Measurements from ENCODE around the gene DOK7.

The DOK7 gene

GRCh38 chr4:3475713-3476260 is 12.7 kb downstream of the DOK7 start:
- no peak for DNase-seq (ENCODE audit: low spot score)

GRCh38 chr4:3476341-3476747 is 13.2 kb downstream of the DOK7 start:
- no peak for DNase-seq (ENCODE audit: low spot score)

DNA sequence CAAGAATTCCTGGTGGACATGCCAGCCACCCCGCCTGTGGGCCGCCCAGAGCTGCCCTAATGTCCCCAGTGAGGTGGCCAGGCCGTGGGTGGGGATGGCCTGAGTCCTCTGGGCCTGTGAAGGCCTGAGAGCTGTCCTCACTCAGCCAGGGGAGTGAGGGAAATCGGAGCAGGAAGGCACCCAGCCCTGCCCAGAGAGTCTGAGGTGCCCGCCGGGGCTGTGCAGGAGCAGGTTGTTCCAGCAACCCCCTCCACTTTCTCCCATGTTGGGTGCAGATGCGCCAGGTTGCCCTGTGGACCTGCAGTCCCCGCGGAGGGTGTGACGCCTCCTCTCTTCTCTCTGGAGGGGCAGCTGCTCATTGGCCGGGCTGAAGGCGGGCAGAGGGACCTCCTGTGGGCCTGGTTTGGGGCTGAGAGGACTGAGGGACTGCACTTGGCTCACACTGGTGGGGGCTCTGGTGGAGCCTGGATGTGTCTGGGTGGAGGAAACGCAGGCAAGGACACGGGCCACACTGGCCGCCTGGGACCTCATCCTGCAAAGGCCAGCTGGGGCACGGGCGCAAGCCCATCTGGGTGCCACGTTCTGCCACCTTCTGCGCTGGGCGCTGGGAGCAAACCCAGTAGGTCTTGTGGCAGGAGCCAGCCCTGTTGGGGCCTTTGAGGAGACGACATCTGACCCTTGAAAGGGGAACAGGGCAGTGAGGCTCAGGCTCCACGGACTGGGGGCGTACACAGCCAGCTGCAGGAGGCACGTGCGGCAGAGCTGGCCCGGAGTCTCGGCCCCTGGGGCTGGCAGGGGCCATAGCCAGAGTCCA is 14.0 kb downstream of the DOK7 start:
- no peak for DNase-seq (ENCODE audit: low spot score)

GRCh38 chr4:3477750-3478430 is 14.8 kb downstream of the DOK7 start:
- no peak for DNase-seq (ENCODE audit: low spot score)

DNA sequence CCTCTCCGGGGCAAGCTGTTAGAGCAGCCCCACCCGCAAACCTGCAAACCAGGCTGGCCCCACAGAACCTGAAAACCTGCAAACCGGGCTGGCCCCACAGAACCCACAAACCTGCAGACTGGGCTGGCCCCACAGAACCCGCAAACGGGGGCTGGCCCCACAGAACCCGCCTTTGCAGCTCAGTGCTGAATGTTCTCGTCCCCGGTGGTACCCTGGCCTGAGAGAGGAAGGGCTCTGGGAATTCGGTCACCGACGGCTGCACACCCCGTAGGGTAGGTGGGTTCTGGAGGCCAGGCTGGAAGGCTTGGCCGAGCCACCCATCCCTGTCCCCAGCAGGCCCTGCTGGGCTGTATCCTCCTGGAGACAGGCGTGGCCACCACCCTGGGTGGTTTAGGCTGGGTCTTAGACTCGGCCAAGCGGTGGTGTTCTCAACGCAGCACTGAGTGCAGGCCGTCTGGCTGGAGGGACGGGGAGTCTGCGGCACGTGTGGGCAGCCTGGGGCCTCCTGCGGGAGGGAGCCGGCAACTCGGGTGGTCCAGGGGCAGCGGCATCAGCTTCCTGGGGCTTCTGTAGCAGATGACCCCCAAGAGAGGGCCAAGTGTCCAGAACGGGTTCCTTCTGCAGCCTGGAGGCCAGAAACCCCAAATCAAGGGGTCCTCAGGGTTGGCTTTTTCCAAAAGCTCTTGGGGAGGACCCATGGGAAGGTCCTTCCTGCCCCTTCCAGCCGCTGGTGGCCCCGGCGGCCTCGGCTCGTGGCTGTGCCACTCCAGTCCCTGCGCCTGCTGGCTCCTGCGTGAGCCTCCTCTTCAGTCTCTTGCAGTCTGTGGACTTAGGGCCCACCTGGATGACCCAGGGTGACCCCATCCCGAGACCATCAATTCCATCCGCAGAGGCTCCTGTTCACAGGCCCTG is 15.6 kb downstream of the DOK7 start:
- DNase-seq (ENCODE audit: low spot score), result no peak

DNA sequence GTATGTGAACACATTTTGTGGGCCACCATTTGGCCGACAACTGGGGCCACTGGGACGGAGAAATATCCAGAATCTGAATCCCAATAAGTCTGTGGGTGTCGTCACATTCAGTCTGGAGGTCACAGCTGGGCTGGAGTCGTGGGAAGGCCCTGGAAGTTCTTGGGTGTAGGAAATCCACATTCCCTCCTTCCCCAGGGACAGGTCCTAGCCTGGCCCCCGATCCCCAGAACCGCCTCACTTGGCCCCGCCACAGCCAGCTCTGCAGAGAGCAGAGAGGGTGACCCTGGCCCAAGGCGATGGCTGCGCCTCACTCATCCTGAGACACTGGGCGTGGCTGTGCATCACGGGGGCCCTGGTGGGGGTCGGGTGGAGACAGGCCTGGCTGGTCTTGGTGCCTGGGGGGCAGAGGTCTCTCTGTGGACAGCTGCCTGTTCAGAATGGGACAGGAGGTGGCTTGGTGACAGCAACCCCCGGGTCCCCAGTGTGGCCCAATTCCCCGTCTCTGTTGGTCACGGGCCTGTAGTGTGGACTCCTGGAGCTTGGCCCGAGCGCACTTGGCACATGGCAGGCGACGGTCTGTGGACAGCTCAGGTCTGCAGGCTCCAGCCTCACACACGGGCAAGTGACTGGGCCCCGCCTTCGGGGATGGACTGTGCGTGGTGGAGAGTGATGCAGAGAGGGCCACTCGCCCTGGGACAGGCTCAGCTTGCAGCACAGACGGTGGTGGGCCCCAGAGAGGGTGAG is 16.4 kb downstream of the DOK7 start:
- no peak for DNase-seq (ENCODE audit: low spot score)

- DNase-seq (ENCODE audit: low spot score), result peak; percentile 64
Observed at GRCh38 chr4:3480528-3481112, 17.5 kb downstream of the DOK7 start.

DNA sequence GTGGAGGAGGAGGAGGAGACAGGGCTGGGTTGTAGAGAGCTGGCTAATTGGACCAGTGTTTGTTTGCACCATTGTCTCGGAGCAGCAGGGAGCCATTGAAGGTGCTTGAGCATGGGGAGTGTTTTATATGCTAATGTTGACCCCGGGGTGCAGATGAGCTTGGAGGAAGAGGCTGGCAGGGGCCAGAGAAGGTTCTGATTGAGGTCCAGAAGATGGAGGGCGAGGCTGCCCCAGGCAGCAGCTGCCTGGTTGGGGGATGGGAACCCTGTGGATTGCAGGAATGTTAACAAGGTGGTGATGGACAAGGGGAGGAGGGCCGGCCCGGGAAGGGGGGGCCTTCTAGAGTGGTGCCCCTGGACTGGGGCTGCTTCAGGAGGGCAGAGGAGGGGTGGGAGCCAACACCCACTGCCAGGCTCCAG is 18.0 kb downstream of the DOK7 start:
- DNase-seq (ENCODE audit: low spot score), result no peak

- DNase-seq (ENCODE audit: low spot score), result no peak
Observed at GRCh38 chr4:3481783-3482393, 18.8 kb downstream of the DOK7 start.

DNA sequence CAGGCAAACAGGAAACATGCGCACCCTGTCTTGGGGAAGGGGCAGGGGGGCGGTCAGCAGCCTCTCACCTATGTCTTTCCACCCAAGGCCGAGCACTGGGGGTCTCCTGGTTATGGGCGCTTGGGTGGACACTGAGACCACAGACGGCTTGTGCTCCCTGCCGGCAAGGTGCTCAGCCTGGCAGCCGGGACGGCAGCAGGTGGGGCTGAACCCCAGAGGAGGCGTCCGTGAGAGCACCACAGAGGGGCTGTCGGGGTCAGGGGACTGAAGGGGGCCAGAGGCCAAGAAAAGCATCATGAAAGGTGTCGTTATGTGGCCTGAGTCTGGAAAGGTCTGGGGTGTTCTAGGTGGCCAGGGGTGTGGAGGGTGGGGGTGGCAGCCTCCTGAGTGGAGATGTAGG is 19.6 kb downstream of the DOK7 start:
- DNase-seq (ENCODE audit: low spot score), result no peak

- DNase-seq (ENCODE audit: low spot score), result peak; percentile 14
Observed at GRCh38 chr4:3483471-3483921, 20.4 kb downstream of the DOK7 start.

GRCh38 chr4:3484057-3484973 is 21.2 kb downstream of the DOK7 start:
- peak; percentile 76 for DNase-seq (ENCODE audit: low spot score)

- DNase-seq (ENCODE audit: low spot score), result peak; percentile 26
Observed at GRCh38 chr4:3485011-3485791, 22.1 kb downstream of the DOK7 start.

GRCh38 chr4:3485886-3486540 is 22.9 kb downstream of the DOK7 start:
- no peak for DNase-seq (ENCODE audit: low spot score)

DNA sequence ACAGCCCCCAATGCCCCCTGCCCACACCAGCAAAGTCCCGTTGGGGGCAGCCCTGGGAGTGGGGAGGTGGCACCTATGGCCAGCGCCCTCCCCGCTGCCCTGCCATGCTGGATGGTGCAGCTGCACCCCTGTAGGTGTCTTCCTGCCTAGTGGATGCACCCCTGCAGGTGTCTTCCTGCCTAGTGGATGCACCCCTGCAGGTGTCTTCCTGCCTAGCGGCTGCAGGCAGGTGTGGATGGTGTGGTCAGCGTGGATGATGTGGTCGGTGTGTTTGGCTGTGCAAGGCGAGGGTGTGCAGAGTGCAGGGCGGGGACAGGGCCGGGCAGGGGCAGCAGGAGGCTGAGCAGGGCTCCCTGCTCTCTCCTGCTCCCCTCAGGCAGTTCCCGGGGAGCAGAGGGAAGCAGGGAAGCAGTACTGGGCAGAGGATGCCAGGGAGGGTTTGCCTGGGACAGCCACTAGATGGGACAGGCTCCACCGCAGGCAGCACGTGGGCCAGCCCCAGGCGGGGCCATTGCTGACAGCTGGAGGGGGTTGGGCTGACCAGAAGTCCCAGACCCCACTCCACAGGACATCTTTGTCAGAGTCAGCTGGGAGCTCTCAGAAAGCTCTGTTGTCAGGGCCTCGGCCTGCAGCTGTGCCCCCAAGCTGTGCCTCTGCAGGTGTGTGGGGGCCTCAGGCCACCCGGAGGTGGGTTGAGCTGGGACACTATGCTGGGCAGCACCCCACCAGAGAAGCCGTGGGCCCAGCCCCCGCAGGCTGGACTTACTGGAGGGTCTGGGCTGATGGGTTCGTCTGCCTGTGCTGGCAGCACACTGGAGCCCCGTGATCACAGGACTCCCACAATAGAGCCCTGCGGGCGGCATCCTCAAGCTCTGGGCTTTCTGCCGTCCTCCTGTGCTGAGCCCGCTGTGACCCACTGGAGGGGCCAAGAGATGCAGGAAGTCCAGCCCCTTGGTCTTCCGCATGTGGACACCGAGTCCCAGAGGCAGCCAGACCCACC is 23.7 kb downstream of the DOK7 start:
- DNase-seq (ENCODE audit: low spot score), result no peak

DNA sequence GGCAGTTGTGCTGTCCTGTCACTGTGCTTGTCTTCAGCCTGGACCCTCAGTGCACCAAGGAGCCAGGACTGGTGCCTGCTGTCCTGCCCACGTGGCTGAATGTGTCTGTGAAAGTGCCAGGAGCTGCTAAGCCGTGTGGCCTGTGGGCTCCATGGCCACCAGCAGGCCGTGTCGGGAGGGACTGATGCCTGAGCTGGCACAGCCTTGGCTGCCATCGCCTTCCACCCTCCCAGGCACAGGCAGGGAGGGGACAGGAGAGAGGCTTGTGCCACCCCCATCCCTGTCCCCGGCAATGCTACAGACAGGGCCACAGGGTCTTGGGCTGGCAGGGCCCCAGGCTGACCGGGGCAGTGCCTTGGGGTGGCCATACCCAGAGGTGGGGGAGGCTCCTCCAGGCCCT is 24.8 kb downstream of the DOK7 start:
- DNase-seq (ENCODE audit: low spot score), result no peak

DNA sequence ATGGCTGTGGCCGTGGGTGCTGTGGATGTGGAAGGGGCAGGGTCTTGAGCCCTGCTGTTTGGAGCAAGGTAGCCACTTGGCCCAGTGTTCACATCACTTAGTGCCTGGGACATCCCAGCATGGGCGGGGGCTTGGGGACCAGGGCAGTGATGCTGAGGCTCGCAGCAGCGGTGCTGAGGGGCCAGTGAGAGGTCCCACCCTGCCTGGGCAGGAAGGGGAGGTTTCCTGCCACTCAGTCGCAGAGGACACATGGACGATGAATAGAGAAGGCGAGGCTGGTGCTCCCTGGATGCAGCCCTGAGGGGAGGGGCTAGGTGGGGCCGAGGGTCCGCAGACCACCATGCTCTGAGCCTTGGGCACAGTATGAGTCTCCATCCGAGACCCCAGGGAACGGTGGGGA is 25.7 kb downstream of the DOK7 start:
- no peak for DNase-seq (ENCODE audit: low spot score)

Data from LoVo (cell line).